ENCODE results near the gene PLA2G15. TPM values are rescaled to one million over a fixed set of nuclear protein-coding genes. Genes with fewer than 3 reads are reported as not detected.

Gene PLA2G15
- total and polyA plus RNA-seq, 2 donors (not counting 1 experiment from before 2014, with no cell fraction given) = 22.2 to 28.7 TPM

DNA sequence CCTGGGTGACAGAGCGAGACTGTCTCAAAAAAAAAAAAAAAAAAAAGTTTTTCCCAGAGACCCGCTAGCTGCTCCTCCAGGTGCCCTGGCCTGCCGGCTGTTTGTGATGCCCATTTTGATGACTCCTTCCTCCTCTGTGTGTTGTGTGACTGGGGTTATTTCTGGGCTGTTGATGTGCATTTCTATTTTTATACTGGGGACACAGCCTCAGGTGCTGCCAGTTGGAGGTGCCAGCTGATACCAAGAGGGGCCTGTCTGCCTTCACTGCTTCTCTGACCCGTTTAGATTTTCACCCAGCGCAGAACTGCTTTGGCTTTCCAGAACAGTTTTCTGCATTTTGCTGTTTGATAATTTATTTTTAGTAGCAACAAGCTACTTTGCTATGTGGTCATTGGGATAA lies 6.7 kb downstream of the PLA2G15 start:
- H3K4me2 ChIP-seq (ENCODE audit: extremely low read depth, insufficient read depth, low read length) = no peak overlapping the region
- H3K4me1 ChIP-seq (ENCODE audit: control insufficient read depth, extremely low read depth, insufficient read depth, low read length) = peaks cover 3% of the 10 kb centered on the region
- H3K9ac ChIP-seq (ENCODE audit: insufficient read depth, low read length) = no peak overlapping the region
- no peak overlapping the region for H2AFZ ChIP-seq (ENCODE audit: low read length)
- peaks cover 2% of the 10 kb centered on the region for H3K79me2 ChIP-seq (ENCODE audit: control insufficient read depth, insufficient read depth, low read length)
- H4K20me1 ChIP-seq (ENCODE audit: control insufficient read depth, extremely low read depth, insufficient read depth, low read length) = no peaks in the 10 kb centered on the region
- H3K4me3 ChIP-seq (replicated peaks in 1 of 4; ENCODE audit: control extremely low read depth in 1 of 4, insufficient read depth in 1 of 4, low read depth in 3 of 4, low read length in 4 of 4) = no peak overlapping the region
- no peak overlapping the region for H3K27ac ChIP-seq (ENCODE audit: insufficient read depth, low read length)
- no peaks in the 10 kb centered on the region for H3K9me3 ChIP-seq (ENCODE audit: control insufficient read depth, insufficient read depth, low read depth, low read length)
- TF ChIP-seq, protein P1, sequence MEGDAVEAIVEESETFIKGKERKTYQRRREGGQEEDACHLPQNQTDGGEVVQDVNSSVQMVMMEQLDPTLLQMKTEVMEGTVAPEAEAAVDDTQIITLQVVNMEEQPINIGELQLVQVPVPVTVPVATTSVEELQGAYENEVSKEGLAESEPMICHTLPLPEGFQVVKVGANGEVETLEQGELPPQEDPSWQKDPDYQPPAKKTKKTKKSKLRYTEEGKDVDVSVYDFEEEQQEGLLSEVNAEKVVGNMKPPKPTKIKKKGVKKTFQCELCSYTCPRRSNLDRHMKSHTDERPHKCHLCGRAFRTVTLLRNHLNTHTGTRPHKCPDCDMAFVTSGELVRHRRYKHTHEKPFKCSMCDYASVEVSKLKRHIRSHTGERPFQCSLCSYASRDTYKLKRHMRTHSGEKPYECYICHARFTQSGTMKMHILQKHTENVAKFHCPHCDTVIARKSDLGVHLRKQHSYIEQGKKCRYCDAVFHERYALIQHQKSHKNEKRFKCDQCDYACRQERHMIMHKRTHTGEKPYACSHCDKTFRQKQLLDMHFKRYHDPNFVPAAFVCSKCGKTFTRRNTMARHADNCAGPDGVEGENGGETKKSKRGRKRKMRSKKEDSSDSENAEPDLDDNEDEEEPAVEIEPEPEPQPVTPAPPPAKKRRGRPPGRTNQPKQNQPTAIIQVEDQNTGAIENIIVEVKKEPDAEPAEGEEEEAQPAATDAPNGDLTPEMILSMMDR (conservative IDR thresholded peaks at IDR 0.05 in 1 of 2, IDR thresholded peaks at IDR 0.05 in 1 of 2; ENCODE audit: low read depth in 1 of 2, low read length in 2 of 2) = no peak
- no peak for TF ChIP-seq EZH2 (IDR thresholded peaks at IDR 0.05; ENCODE audit: low read length, missing control alignments)
- H3K36me3 ChIP-seq (ENCODE audit: control insufficient read depth, insufficient read depth, low read length) = peaks cover 9% of the 10 kb centered on the region
- no peaks in the 10 kb centered on the region for H3K27me3 ChIP-seq (ENCODE audit: control insufficient read depth, insufficient read depth, low read length)
- DNase-seq (ENCODE audit: low read depth in 2 of 2) = no peak

DNA sequence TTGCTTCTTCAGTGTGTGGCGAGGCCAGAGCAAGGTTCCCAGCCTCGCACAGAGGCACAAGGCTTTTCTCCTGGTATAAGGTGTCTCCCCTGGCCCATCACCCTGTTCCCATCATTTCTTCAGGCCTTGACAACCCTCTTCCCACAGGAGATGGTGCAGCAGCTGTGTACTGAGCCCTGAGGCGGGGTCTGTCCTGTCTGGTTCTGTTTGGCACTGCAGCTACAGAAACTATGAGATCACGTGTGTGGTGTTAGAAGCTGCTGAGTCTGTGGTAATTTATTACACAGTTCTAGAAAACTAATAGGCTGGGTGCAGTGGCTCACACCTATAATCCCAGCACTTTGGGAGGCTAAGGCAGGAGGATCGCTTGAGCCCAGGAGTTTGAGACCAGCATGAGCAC lies 7.2 kb downstream of the PLA2G15 start:
- no peak overlapping the region for H3K27ac ChIP-seq (ENCODE audit: insufficient read depth, low read length)
- H3K36me3 ChIP-seq (ENCODE audit: control insufficient read depth, insufficient read depth, low read length) = peaks cover 9% of the 10 kb centered on the region
- H3K79me2 ChIP-seq (ENCODE audit: control insufficient read depth, insufficient read depth, low read length) = no peaks in the 10 kb centered on the region
- no peaks in the 10 kb centered on the region for H3K4me1 ChIP-seq (ENCODE audit: control insufficient read depth, extremely low read depth, insufficient read depth, low read length)
- DNase-seq (ENCODE audit: low read depth in 2 of 2) = no peak
- H3K27me3 ChIP-seq (ENCODE audit: control insufficient read depth, insufficient read depth, low read length) = no peaks in the 10 kb centered on the region
- H3K9me3 ChIP-seq (ENCODE audit: control insufficient read depth, insufficient read depth, low read depth, low read length) = no peaks in the 10 kb centered on the region
- H3K4me2 ChIP-seq (ENCODE audit: extremely low read depth, insufficient read depth, low read length) = no peak overlapping the region
- H2AFZ ChIP-seq (ENCODE audit: low read length) = no peak overlapping the region
- no peaks in the 10 kb centered on the region for H4K20me1 ChIP-seq (ENCODE audit: control insufficient read depth, extremely low read depth, insufficient read depth, low read length)
- no peak overlapping the region for H3K4me3 ChIP-seq (replicated peaks in 1 of 4; ENCODE audit: control extremely low read depth in 1 of 4, insufficient read depth in 1 of 4, low read depth in 3 of 4, low read length in 4 of 4)
- no peak overlapping the region for H3K9ac ChIP-seq (ENCODE audit: insufficient read depth, low read length)
- TF ChIP-seq, protein P1 (conservative IDR thresholded peaks at IDR 0.05 in 1 of 2, IDR thresholded peaks at IDR 0.05 in 1 of 2; ENCODE audit: low read depth in 1 of 2, low read length in 2 of 2) = no peak
- no peak for TF ChIP-seq EZH2 (IDR thresholded peaks at IDR 0.05; ENCODE audit: low read length, missing control alignments)

DNA sequence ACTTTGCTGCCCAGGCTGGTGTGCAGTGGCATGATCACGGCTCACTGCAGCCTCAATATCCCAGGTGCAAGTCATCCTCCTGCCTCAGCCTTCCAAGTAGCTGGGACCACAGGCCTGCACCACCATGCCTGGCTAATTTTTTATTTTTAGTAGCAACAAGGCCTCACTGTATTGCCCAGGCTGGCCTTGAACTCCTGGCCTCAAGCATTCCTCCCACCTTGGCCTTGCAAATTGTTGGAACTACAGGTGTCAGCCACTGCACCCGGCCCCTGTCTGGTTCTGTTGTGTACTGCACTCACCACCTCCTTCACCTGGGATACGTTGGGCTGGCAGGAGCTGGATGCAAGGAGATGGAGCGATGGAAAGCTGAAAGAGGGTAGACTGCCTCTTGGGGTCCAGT lies 8.5 kb downstream of the PLA2G15 start:
- no peak overlapping the region for H3K9ac ChIP-seq (ENCODE audit: insufficient read depth, low read length)
- no peak overlapping the region for H3K4me2 ChIP-seq (ENCODE audit: extremely low read depth, insufficient read depth, low read length)
- H3K27ac ChIP-seq (ENCODE audit: insufficient read depth, low read length) = no peak overlapping the region
- H4K20me1 ChIP-seq (ENCODE audit: control insufficient read depth, extremely low read depth, insufficient read depth, low read length) = no peaks in the 10 kb centered on the region
- H3K36me3 ChIP-seq (ENCODE audit: control insufficient read depth, insufficient read depth, low read length) = peaks cover 11% of the 10 kb centered on the region
- no peak for DNase-seq (ENCODE audit: low read depth in 2 of 2)
- no peak overlapping the region for H2AFZ ChIP-seq (ENCODE audit: low read length)
- H3K4me1 ChIP-seq (ENCODE audit: control insufficient read depth, extremely low read depth, insufficient read depth, low read length) = peaks cover 2% of the 10 kb centered on the region
- no peaks in the 10 kb centered on the region for H3K27me3 ChIP-seq (ENCODE audit: control insufficient read depth, insufficient read depth, low read length)
- H3K9me3 ChIP-seq (ENCODE audit: control insufficient read depth, insufficient read depth, low read depth, low read length) = no peaks in the 10 kb centered on the region
- no peaks in the 10 kb centered on the region for H3K79me2 ChIP-seq (ENCODE audit: control insufficient read depth, insufficient read depth, low read length)
- TF ChIP-seq, protein P1 (conservative IDR thresholded peaks at IDR 0.05 in 1 of 2, IDR thresholded peaks at IDR 0.05 in 1 of 2; ENCODE audit: low read depth in 1 of 2, low read length in 2 of 2) = no peak
- TF ChIP-seq EZH2 (IDR thresholded peaks at IDR 0.05; ENCODE audit: low read length, missing control alignments) = no peak
- no peak overlapping the region for H3K4me3 ChIP-seq (replicated peaks in 1 of 4; ENCODE audit: control extremely low read depth in 1 of 4, insufficient read depth in 1 of 4, low read depth in 3 of 4, low read length in 4 of 4)

Data from fibroblast of lung (primary cell).